IMR-90 (cell line): ENCODE measurements around the gene UFC1. TPM values are rescaled to one million over a fixed set of nuclear protein-coding genes. Genes with fewer than 3 reads are reported as not detected.

ENCODE experiments used
- ATAC-seq: fragments of 200-7000 bp; cut with Tn5 transposase; 2 replicates; pipeline ENCODE4 v1.9.1; 2020; ENCODE audit warnings: low read depth, mild to moderate bottlenecking, moderate library complexity
- BruUV-seq: library from RNA; stranded (reverse); fragments of 400-500 nt; replicated peaks from 2 replicates; lab custom pipeline; 2021; lab: Mats Ljungman, UMichigan
- CTCF ChIA-PET: fragments of 300-600 bp; formaldehyde crosslinking; extraction: SDS; loops from one replicate; lab custom pipeline; 2021; ENCODE audit warnings: antibody characterized with exemption; lab: Yijun Ruan, JAX
- POLR2A ChIA-PET: fragments of 300-600 bp; sonication (Branson Sonifier 250); formaldehyde crosslinking; loops from one replicate; lab custom pipeline; 2022; ENCODE audit warnings: antibody characterized with exemption; ENCODE audit not compliant: unreplicated experiment; lab: Charles Lee
- DNase-seq: peaks from one replicate; pipeline ENCODE4 v3.0.0; 2013
- H2AFZ ChIP-seq: replicated peaks from 2 replicates; pipeline ENCODE3; 2013; ENCODE audit warnings: low read length, mild to moderate bottlenecking; ENCODE audit not compliant: poor library complexity
- H2AK5ac ChIP-seq: 2 replicates; pipeline ENCODE4 v1.6.1; 2013; ENCODE audit warnings: low read depth, low read length, inconsistent platforms
- H2AK9ac ChIP-seq: replicated peaks from 2 replicates; pipeline ENCODE3; 2013; ENCODE audit warnings: mild to moderate bottlenecking, low read depth, low read length, moderate library complexity; ENCODE audit not compliant: poor library complexity
- H2BK120ac ChIP-seq: 2 replicates; pipeline ENCODE4 v1.6.1; 2013; ENCODE audit warnings: low read depth, low read length, inconsistent platforms
- H2BK15ac ChIP-seq: 3 replicates; pipeline ENCODE4 v1.6.1; 2013; ENCODE audit warnings: low read depth, low read length, inconsistent platforms
- H2BK20ac ChIP-seq: 2 replicates; pipeline ENCODE4 v1.6.1; 2013; ENCODE audit warnings: low read depth, mild to moderate bottlenecking, inconsistent platforms, low read length, moderate library complexity
- H2BK5ac ChIP-seq: 2 replicates; pipeline ENCODE4 v1.6.1; 2013; ENCODE audit warnings: mild to moderate bottlenecking, low read depth, low read length, inconsistent platforms; ENCODE audit not compliant: poor library complexity, severe bottlenecking
- H3K14ac ChIP-seq: replicated peaks from 2 replicates; pipeline ENCODE4 v1.6.1; 2013; ENCODE audit warnings: low read depth, low read length, inconsistent platforms
- H3K18ac ChIP-seq: 2 replicates; pipeline ENCODE4 v1.6.1; 2013; ENCODE audit warnings: low read depth, low read length, control low read depth
- H3K23ac ChIP-seq: 2 replicates; pipeline ENCODE4 v1.6.1; 2013; ENCODE audit warnings: low read depth, low read length, inconsistent platforms
- H3K27ac ChIP-seq: 2 replicates; pipeline ENCODE4 v1.5.1; 2013; ENCODE audit warnings: mild to moderate bottlenecking, control low read depth, low read length; ENCODE audit not compliant: insufficient read depth
- H3K27me3 ChIP-seq: 2 replicates; pipeline ENCODE4 v1.6.1; 2013; ENCODE audit warnings: low read length; ENCODE audit not compliant: control insufficient read depth, insufficient read depth
- H3K36me3 ChIP-seq: 2 replicates; pipeline ENCODE4 v1.6.1; 2013; ENCODE audit warnings: low read length, mixed read lengths; ENCODE audit not compliant: control insufficient read depth, insufficient read depth
- H3K4ac ChIP-seq: 2 replicates; pipeline ENCODE4 v1.6.1; 2013; ENCODE audit warnings: low read depth, low read length, inconsistent platforms
- H3K4me1 ChIP-seq: 2 replicates; pipeline ENCODE4 v1.6.1; 2013; ENCODE audit warnings: low read length, mixed read lengths; ENCODE audit not compliant: control insufficient read depth, insufficient read depth
- H3K4me2 ChIP-seq: 2 replicates; pipeline ENCODE4 v1.6.1; 2013; ENCODE audit warnings: low read depth, mild to moderate bottlenecking, control low read depth, low read length, moderate library complexity
- H3K4me3 ChIP-seq: 2 replicates; pipeline ENCODE4 v1.5.1; 2013; ENCODE audit warnings: low read depth, mild to moderate bottlenecking, control low read depth, low read length, moderate library complexity; ENCODE audit not compliant: insufficient read depth
- H3K56ac ChIP-seq: 2 replicates; pipeline ENCODE4 v1.6.1; 2013; ENCODE audit warnings: low read length, inconsistent platforms; ENCODE audit not compliant: insufficient read depth; ENCODE audit errors: extremely low read depth
- H3K79me1 ChIP-seq, 2 experiments: 2 replicates each; pipeline ENCODE4 v1.6.1; 2013; ENCODE audit warnings: low read length in 2 of 2, inconsistent platforms in 1 of 2, low read depth in 1 of 2
- H3K9ac ChIP-seq: 2 replicates; pipeline ENCODE4 v1.6.1; 2013; ENCODE audit warnings: low read depth, low read length, control low read depth
- H3K9me1 ChIP-seq: 2 replicates; pipeline ENCODE4 v1.6.1; 2013; ENCODE audit warnings: low read length, inconsistent platforms; ENCODE audit not compliant: insufficient read depth
- H3K9me3 ChIP-seq: 2 replicates; pipeline ENCODE4 v1.6.1; 2013; ENCODE audit warnings: low read length; ENCODE audit not compliant: control insufficient read depth, insufficient read depth
- H4K20me1 ChIP-seq: 2 replicates; pipeline ENCODE4 v1.6.1; 2013; ENCODE audit warnings: low read length, inconsistent platforms; ENCODE audit not compliant: insufficient read depth
- H4K5ac ChIP-seq: 2 replicates; pipeline ENCODE4 v1.6.1; 2013; ENCODE audit warnings: mild to moderate bottlenecking, low read depth, low read length, control low read depth
- H4K8ac ChIP-seq, 2 experiments: 2 replicates each; pipeline ENCODE4 v1.6.1; 2013; ENCODE audit warnings: low read depth in 2 of 2, low read length in 2 of 2, control low read depth in 1 of 2, inconsistent platforms in 1 of 2
- H4K91ac ChIP-seq: 2 replicates; pipeline ENCODE4 v1.6.1; 2013; ENCODE audit warnings: low read depth, low read length, inconsistent platforms; ENCODE audit not compliant: insufficient read depth
- BHLHE40 ChIP-seq: fragments of 150-350 bp; IDR thresholded peaks from 2 replicates; pipeline ENCODE4 v1.6.1; 2016; ENCODE audit warnings: mild to moderate bottlenecking, low read depth, low read length
- ELK1 ChIP-seq: fragments of 150-350 bp; IDR thresholded peaks from 2 replicates; pipeline ENCODE4 v1.6.1; 2016; ENCODE audit warnings: low read depth, mild to moderate bottlenecking, low read length, moderate library complexity, borderline replicate concordance
- MAZ ChIP-seq: IDR thresholded peaks from 2 replicates; pipeline ENCODE4 v1.6.1; 2012; ENCODE audit warnings: low read depth, mild to moderate bottlenecking, low read length, improper control_type of control experiment, moderate library complexity, borderline replicate concordance
- WGBS, 2 experiments: methylation state at CpG; one replicate each; pipeline versions ENCODE4 v1.1.5 to v1.1.7; 2013; ENCODE audit warnings: missing lambda C conversion rate in 2 of 2; ENCODE audit not compliant: insufficient read length in 1 of 2; ENCODE audit errors: extremely low coverage in 2 of 2; 5-methylcytosine and 5-hydroxymethylcytosine counted together
- dilution Hi-C: fragments of 300-500 bp; cut with HindIII; formaldehyde crosslinking; loops from one replicate; pipeline ENCODE4 v1.14.3; 2018; ENCODE audit warnings: low sequenced_read_pairs; ENCODE audit not compliant: unreplicated experiment
- in situ Hi-C: fragments of 300-500 bp; cut with MboI; formaldehyde crosslinking; loops from 3 replicates; pipeline ENCODE4 v1.14.3; 2019; ENCODE audit warnings: low sequenced_read_pairs, inconsistent platforms, mixed read lengths
- intact Hi-C: fragments of 100-400 bp; cut with micrococcal nuclease; formaldehyde crosslinking; loops from 2 replicates; pipeline ENCODE4 v1.10.0; 2022
- polyA plus RNA-seq, 3 experiments: library from polyadenylated mRNA; depleted of rRNA; stranded (reverse); fragments of >200 nt; gene quantifications; 2 replicates each; pipeline ENCODE4 v1.2.3, GENCODE V29; 2012; ENCODE audit warnings: low replicate concordance in 1 of 3
- total RNA-seq: library from RNA; depleted of rRNA; stranded (reverse); fragments of >200 nt; gene quantifications from 2 replicates; pipeline ENCODE4 v1.2.3, GENCODE V29; 2012

The UFC1 gene
- total and polyA plus RNA-seq, 2 of the 4 experiments (the other 2 are of a cell fraction), result 134 to 140 TPM

DNA sequence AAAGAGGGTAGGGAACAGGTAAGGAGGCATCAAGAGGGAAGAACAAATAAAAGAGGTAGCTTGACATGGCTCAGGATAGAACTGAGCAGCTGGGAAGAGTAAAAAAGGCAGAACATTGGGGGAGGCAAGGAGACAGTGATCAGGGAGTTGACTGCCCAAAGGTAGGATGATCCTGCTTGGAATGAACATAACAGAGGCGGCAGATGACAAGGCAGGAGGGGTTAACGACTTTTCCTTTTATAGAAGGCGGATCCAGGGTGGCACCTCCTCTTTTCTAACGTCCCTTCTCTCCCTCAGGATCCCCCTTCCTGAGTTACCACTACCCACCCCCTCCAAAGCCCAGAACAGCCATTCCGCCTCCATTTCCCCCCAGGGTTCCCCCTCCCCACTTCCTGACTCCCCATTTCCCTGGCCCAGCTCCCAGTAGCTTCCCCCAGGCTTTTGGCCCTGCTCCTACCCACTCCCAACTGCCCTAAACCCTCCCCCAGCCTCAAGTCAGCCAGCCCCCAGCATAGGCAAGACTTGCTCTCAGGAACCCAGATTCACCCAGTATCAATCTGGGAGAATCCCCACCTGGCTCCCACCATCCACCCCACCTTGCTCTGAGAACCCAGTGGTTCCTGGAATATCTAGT lies 45.8 kb downstream of the UFC1 start:
- H3K4me1 ChIP-seq, result peaks cover 31% of the 10 kb centered on the region
- intact Hi-C loops, result no loop called here
- dilution Hi-C loops, result no loop called here

More for the DNA sequence above, 45.8 kb downstream of the UFC1 start:
- no peak overlapping the region for H2BK20ac ChIP-seq
- H2AK9ac ChIP-seq, result peak overlapping the region; percentile 71
- ATAC-seq, result no peak
- no peak overlapping the region for H3K23ac ChIP-seq
- 68% methylated on average over 5 of the region's 5 CpGs; no CpG with 5 or more reads in 1 of the 2 experiments for WGBS, 2 experiments
- no peak overlapping the region; the same call in 1 of the 2 replicates for H2AK5ac ChIP-seq
- H4K5ac ChIP-seq, result no peak overlapping the region
- H3K9ac ChIP-seq, result no peak overlapping the region
- ChIA-PET POLR2A (no interaction called here), CTCF (no interaction called here)
- no peak overlapping the region for H3K56ac ChIP-seq
- no peaks in the 10 kb centered on the region for H4K20me1 ChIP-seq
- no TSS peak for BruUV-seq
- peaks cover 14 to 24% of the 10 kb centered on the region in 2 experiments for H3K79me1 ChIP-seq
- no peak for DNase-seq
- no peaks in the 10 kb centered on the region for H3K9me3 ChIP-seq
- H2BK15ac ChIP-seq, result no peak overlapping the region
- H3K4me2 ChIP-seq, result no peak overlapping the region
- peaks cover 24% of the 10 kb centered on the region for H3K9me1 ChIP-seq
- H3K36me3 ChIP-seq, result peaks cover 5% of the 10 kb centered on the region; the same call in 1 of the 2 replicates
- peak overlapping the region; percentile 94 for H2AFZ ChIP-seq
- H3K27me3 ChIP-seq, result no peaks in the 10 kb centered on the region
- no peak overlapping the region for H3K18ac ChIP-seq
- H2BK120ac ChIP-seq, result no peak overlapping the region; the same call in 1 of the 2 replicates
- no peak overlapping the region for H2BK5ac ChIP-seq
- peak overlapping the region; percentile 42 to 96; a peak in 2 of 4 replicates for H4K8ac ChIP-seq
- in situ Hi-C loops, result no loop called here
- peak overlapping the region; percentile 50 for H3K4ac ChIP-seq
- no peak overlapping the region for H3K27ac ChIP-seq
- 0 out of 2 replicates have a peak overlapping the region, but pooled peaks have one; percentile 24 for H3K14ac ChIP-seq
- 0 out of 2 replicates have a peak overlapping the region, but pooled peaks have one; percentile 32 for H4K91ac ChIP-seq
- no peak overlapping the region for H3K4me3 ChIP-seq
- no peak for TF ChIP-seq ELK1
- no peak for TF ChIP-seq BHLHE40
- TF ChIP-seq MAZ, result no peak
